Effector CD8-positive, alpha-beta T cell (primary cell): ENCODE measurements around the gene SOX15.
"Not testable (repeated sequence)": the region's sequence is repeated elsewhere in the genome, so short reads cannot be mapped to it uniquely, and the experiment has no call there.

Experiments used
- DNase-seq: peaks from one replicate; lab custom pipeline; 2025; lab: John Stamatoyannopoulos, UW
- total RNA-seq, 4 experiments: gene quantifications; one replicate each; lab custom pipeline; 2026; lab: John Stamatoyannopoulos, UW

Gene SOX15
- 0 to 0.72 (median 0.61) reads per million in 4 experiments for total RNA-seq

- no peak for DNase-seq
These were observed at the start of gene SOX15 for GRCh38 chr17:7589891-7590691. Gene SOX15 (minus strand): TSS chr17:7590094. CDS start chr17:7589676, 418 bp downstream.

- no peak for DNase-seq
These were observed 46.3 kb upstream of the SOX15 start for GRCh38 chr17:7636163-7636562.

- no peak for DNase-seq
These were observed 44.5 kb upstream of the SOX15 start for GRCh38 chr17:7634384-7634783.

- no peak for DNase-seq
These were observed 43.2 kb upstream of the SOX15 start for GRCh38 chr17:7633093-7633492.

- DNase-seq = no peak
These were observed 42.6 kb upstream of the SOX15 start for GRCh38 chr17:7632492-7632894.

GRCh38 chr17:7631398-7632380, 41.8 kb upstream of the SOX15 start:
- DNase-seq = no peak

- no peak for DNase-seq
These were observed 40.2 kb upstream of the SOX15 start, which contains the start of gene SHBG for GRCh38 chr17:7629939-7630571. Gene SHBG (plus strand): TSS chr17:7630135. CDS start chr17:7630173, 38 bp downstream.

GRCh38 chr17:7627250-7628121, 37.6 kb upstream of the SOX15 start, which contains the start of gene SAT2:
Gene SAT2 (minus strand): TSS chr17:7627821. CDS start chr17:7627635, 186 bp downstream.
- DNase-seq = peak; percentile 85

GRCh38 chr17:7626956-7627249, 37.0 kb upstream of the SOX15 start:
- DNase-seq = no peak

- DNase-seq = no peak
These were observed 36.4 kb upstream of the SOX15 start for GRCh38 chr17:7626307-7626706.

GRCh38 chr17:7625749-7626148, 35.9 kb upstream of the SOX15 start:
- not testable (repeated sequence) for DNase-seq

GRCh38 chr17:7623661-7624060, 33.8 kb upstream of the SOX15 start:
- no peak for DNase-seq

- no peak for DNase-seq
These were observed 30.9 kb upstream of the SOX15 start for GRCh38 chr17:7620835-7621234.

- no peak for DNase-seq
These were observed 28.7 kb upstream of the SOX15 start for GRCh38 chr17:7618608-7619007.

GRCh38 chr17:7615265-7615747, 25.4 kb upstream of the SOX15 start:
- DNase-seq = no peak

GRCh38 chr17:7614425-7615264, 24.8 kb upstream of the SOX15 start, which contains the start of gene FXR2:
Gene FXR2 (minus strand): TSS chr17:7614897. CDS start chr17:7614532, 365 bp downstream.
- peak; percentile 97 for DNase-seq

GRCh38 chr17:7613769-7614424, 24.0 kb upstream of the SOX15 start:
- no peak for DNase-seq

- no peak for DNase-seq
These were observed 22.4 kb upstream of the SOX15 start for GRCh38 chr17:7612294-7612640.

GRCh38 chr17:7611635-7612293, 21.9 kb upstream of the SOX15 start:
- DNase-seq = no peak
